Nephron (organoid): ENCODE measurements around the gene HSPA5.
"Not testable (repeated sequence)": the region's sequence is repeated elsewhere in the genome, so short reads cannot be mapped to it uniquely, and the experiment has no call there.

ENCODE experiments used
- H3K27ac Mint-ChIP-seq, 3 experiments: 2 replicates each; pipeline ENCODE4 v1.8.0; 2020; ENCODE audit warnings: mixed read lengths in 3 of 3, mild to moderate bottlenecking in 2 of 3, moderate library complexity in 1 of 3
- H3K27me3 Mint-ChIP-seq: 2 replicates; pipeline ENCODE4 v1.8.0; 2021; ENCODE audit warnings: low read depth, mild to moderate bottlenecking, moderate library complexity, mixed read lengths
- H3K36me3 Mint-ChIP-seq: 2 replicates; pipeline ENCODE4 v1.8.0; 2020; ENCODE audit warnings: low read depth, mixed read lengths
- H3K4me1 Mint-ChIP-seq: 2 replicates; pipeline ENCODE4 v1.8.0; 2020; ENCODE audit warnings: mixed read lengths
- H3K4me3 Mint-ChIP-seq, 3 experiments: 2 replicates each; pipeline ENCODE4 v1.8.0; 2020; ENCODE audit warnings: mild to moderate bottlenecking in 3 of 3, mixed read lengths in 3 of 3, moderate library complexity in 2 of 3
- H3K9me3 Mint-ChIP-seq: 2 replicates; pipeline ENCODE4 v1.8.0; 2020; ENCODE audit warnings: mixed read lengths
- TF ChIP-seq, protein P1 (sequence below), 3 experiments: fragments of 200-600 bp; sonication (generic); IDR thresholded peaks; one replicate each; pipeline ENCODE4 v1.5.0; 2021; ENCODE audit warnings: antibody characterized with exemption in 3 of 3; ENCODE audit not compliant: unreplicated experiment in 3 of 3

The HSPA5 gene

DNA sequence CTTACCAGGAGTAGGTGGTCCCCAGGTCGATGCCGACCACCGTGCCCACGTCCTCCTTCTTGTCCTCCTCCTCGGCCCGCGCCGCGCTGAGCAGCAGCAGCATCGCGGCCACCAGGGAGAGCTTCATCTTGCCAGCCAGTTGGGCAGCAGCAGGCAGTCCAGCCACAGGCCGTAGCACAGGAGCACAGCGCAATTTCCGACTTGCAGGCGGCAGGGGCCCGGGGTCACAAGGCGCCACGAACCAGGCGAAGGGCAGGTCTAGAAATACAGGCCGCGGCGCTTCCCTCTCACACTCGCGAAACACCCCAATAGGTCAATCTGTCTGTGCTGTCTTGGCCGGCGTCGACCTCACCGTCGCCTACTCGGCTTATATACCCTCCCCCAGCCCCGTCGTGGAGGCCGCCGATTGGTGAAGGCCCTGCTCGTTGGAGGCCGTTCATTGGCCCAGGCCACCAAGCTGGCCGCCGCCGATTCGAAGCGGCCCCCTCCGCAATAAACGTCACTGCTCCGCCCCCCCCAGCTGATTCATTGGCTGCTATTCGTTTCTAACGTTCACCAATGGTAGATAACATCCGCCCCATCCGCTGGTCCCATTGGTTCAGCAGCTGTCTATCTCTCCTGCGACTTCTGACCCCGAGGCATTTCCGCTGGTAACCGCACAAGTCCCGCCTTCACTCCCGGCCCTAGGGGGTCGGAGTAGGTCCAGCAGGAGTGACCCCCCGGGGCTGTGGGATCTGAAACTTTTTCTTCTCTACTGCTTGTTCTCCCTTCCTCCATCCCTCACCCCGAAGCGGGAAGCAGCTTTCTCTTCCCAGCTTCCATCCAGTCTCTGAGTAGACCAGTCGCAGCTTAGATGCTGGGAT lies at the start of gene HSPA5:
TSS of gene HSPA5 (minus strand) at position 344 of the 863 bp plus-strand sequence. CDS start at position 127, 217 bp downstream.
- H3K4me3 Mint-ChIP-seq = peak within 1 kb of the TSS; percentile 94 to 96 (median 95)
- peaks cover 47% of the 10 kb centered on the region for H3K36me3 Mint-ChIP-seq
- TF ChIP-seq, protein P1, sequence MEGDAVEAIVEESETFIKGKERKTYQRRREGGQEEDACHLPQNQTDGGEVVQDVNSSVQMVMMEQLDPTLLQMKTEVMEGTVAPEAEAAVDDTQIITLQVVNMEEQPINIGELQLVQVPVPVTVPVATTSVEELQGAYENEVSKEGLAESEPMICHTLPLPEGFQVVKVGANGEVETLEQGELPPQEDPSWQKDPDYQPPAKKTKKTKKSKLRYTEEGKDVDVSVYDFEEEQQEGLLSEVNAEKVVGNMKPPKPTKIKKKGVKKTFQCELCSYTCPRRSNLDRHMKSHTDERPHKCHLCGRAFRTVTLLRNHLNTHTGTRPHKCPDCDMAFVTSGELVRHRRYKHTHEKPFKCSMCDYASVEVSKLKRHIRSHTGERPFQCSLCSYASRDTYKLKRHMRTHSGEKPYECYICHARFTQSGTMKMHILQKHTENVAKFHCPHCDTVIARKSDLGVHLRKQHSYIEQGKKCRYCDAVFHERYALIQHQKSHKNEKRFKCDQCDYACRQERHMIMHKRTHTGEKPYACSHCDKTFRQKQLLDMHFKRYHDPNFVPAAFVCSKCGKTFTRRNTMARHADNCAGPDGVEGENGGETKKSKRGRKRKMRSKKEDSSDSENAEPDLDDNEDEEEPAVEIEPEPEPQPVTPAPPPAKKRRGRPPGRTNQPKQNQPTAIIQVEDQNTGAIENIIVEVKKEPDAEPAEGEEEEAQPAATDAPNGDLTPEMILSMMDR (IDR thresholded peaks at IDR 0.05; ENCODE audit: unreplicated experiment in 3 of 3) = no peak
- peaks cover 32% of the 10 kb centered on the region for H3K4me1 Mint-ChIP-seq
- H3K9me3 Mint-ChIP-seq = no peaks in the 10 kb centered on the region
- H3K27ac Mint-ChIP-seq = peak within 1 kb of the TSS; percentile 91 to 99 (median 98)
- H3K27me3 Mint-ChIP-seq = no peaks in the 10 kb centered on the region

- H3K27me3 Mint-ChIP-seq, H3K4me1 Mint-ChIP-seq, H3K9me3 Mint-ChIP-seq, H3K36me3 Mint-ChIP-seq, H3K4me3 Mint-ChIP-seq, H3K27ac Mint-ChIP-seq: not testable (repeated sequence)
Observed at GRCh38 chr9:125286935-125287433, 45.8 kb upstream of the HSPA5 start.

GRCh38 chr9:125284855-125285254 lies 43.7 kb upstream of the HSPA5 start:
- peaks cover 3% of the 10 kb centered on the region for H3K36me3 Mint-ChIP-seq
- no peak overlapping the region for H3K27ac Mint-ChIP-seq
- H3K4me1 Mint-ChIP-seq = peaks cover 4% of the 10 kb centered on the region
- H3K9me3 Mint-ChIP-seq = no peaks in the 10 kb centered on the region
- H3K4me3 Mint-ChIP-seq = no peak overlapping the region
- TF ChIP-seq, protein P1 (IDR thresholded peaks at IDR 0.05; ENCODE audit: unreplicated experiment in 3 of 3) = no peak
- H3K27me3 Mint-ChIP-seq = no peaks in the 10 kb centered on the region

GRCh38 chr9:125280945-125281344 lies 39.8 kb upstream of the HSPA5 start:
- H3K4me1 Mint-ChIP-seq = peaks cover 8% of the 10 kb centered on the region
- no peaks in the 10 kb centered on the region for H3K9me3 Mint-ChIP-seq
- H3K4me3 Mint-ChIP-seq = no peak overlapping the region
- no peak overlapping the region for H3K27ac Mint-ChIP-seq
- H3K36me3 Mint-ChIP-seq = peaks cover 3% of the 10 kb centered on the region
- H3K27me3 Mint-ChIP-seq = no peaks in the 10 kb centered on the region
- TF ChIP-seq, protein P1 (IDR thresholded peaks at IDR 0.05; ENCODE audit: unreplicated experiment in 3 of 3) = no peak

GRCh38 chr9:125277411-125277810 lies 36.3 kb upstream of the HSPA5 start:
- Mint-ChIP-seq H3K36me3 (peaks cover 4% of the 10 kb centered on the region), H3K9me3 (no peaks in the 10 kb centered on the region), H3K4me3 (no peak overlapping the region), H3K4me1 (peaks cover 16% of the 10 kb centered on the region), H3K27ac (no peak overlapping the region), H3K27me3 (no peaks in the 10 kb centered on the region)
- TF ChIP-seq, protein P1 (IDR thresholded peaks at IDR 0.05; ENCODE audit: unreplicated experiment in 3 of 3) = no peak

DNA sequence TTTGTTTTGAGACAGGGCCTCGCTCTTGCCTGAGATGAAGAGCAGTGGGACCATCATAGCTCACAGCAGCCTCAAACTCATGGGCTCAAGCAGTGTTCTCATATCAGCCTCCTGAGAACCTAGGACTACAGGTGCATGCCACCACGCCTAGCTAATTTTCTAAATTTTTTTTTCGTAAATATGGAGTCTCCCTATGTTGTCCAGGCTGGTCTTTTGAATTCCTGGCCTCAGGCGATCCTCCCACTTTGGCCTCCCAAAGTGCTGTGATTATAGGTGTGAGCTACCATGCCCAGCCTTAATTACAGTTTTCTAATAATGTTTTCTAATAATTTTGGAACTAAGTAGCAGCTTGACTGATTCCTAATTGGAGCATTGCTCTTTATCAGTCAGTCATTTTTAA lies 35.6 kb upstream of the HSPA5 start:
- H3K4me1 Mint-ChIP-seq = peaks cover 16% of the 10 kb centered on the region
- no peaks in the 10 kb centered on the region for H3K27me3 Mint-ChIP-seq
- H3K4me3 Mint-ChIP-seq = no peak overlapping the region
- H3K27ac Mint-ChIP-seq = no peak overlapping the region
- H3K36me3 Mint-ChIP-seq = peaks cover 4% of the 10 kb centered on the region
- TF ChIP-seq, protein P1 (IDR thresholded peaks at IDR 0.05; ENCODE audit: unreplicated experiment in 3 of 3) = no peak
- no peaks in the 10 kb centered on the region for H3K9me3 Mint-ChIP-seq
